ENCODE data around the gene LIPC.

LIPC gene

GRCh38 chr15:58556028-58556361, 124.2 kb downstream of the LIPC start:
- H3K9me3 ChIP-seq (ENCODE audit: insufficient read depth, low read length), result no peaks in the 10 kb centered on the region
- no peak overlapping the region for H3K4me2 ChIP-seq (ENCODE audit: low read depth, low read length, poor library complexity, severe bottlenecking)
- no peaks in the 10 kb centered on the region for H3K9me2 ChIP-seq (replicated peaks; ENCODE audit: insufficient read depth, low read length)
- H3K9ac ChIP-seq (ENCODE audit: low read length), result no peak overlapping the region
- no peaks in the 10 kb centered on the region for H3K79me2 ChIP-seq (ENCODE audit: insufficient read depth, low read length)
- H3K27me3 ChIP-seq (ENCODE audit: low read length), result no peaks in the 10 kb centered on the region
- H2AFZ ChIP-seq (ENCODE audit: low read depth, low read length, severe bottlenecking), result no peak overlapping the region
- H4K20me1 ChIP-seq (ENCODE audit: low read depth, low read length), result no peaks in the 10 kb centered on the region
- H3K36me3 ChIP-seq (ENCODE audit: low read length), result no peaks in the 10 kb centered on the region
- TF ChIP-seq CTCF (IDR thresholded peaks at IDR 0.05; ENCODE audit: insufficient read depth, low read length, poor library complexity, severe bottlenecking) (no peak), EZH2phosphoT487 (conservative IDR thresholded peaks at IDR 0.05; ENCODE audit: low read length) (no peak)
- no peaks in the 10 kb centered on the region for H3F3A ChIP-seq (ENCODE audit: insufficient read depth)
- no peak overlapping the region for H3K27ac ChIP-seq (ENCODE audit: low read depth, low read length)
- no peak overlapping the region for H3K4me3 ChIP-seq (ENCODE audit: insufficient read depth, low read length, poor library complexity, severe bottlenecking)

- TF ChIP-seq EZH2phosphoT487 (conservative IDR thresholded peaks at IDR 0.05; ENCODE audit: low read length) (no peak), CTCF (IDR thresholded peaks at IDR 0.05; ENCODE audit: insufficient read depth, low read length, poor library complexity, severe bottlenecking) (no peak)
These were observed 124.8 kb downstream of the LIPC start for GRCh38 chr15:58556541-58556940.

GRCh38 chr15:58558777-58559176, 127.0 kb downstream of the LIPC start:
- no peak for TF ChIP-seq EZH2phosphoT487 (conservative IDR thresholded peaks at IDR 0.05; ENCODE audit: low read length)
- TF ChIP-seq CTCF (IDR thresholded peaks at IDR 0.05; ENCODE audit: insufficient read depth, low read length, poor library complexity, severe bottlenecking), result no peak
- no peak overlapping the region for H3K4me3 ChIP-seq (ENCODE audit: insufficient read depth, low read length, poor library complexity, severe bottlenecking)
- H4K20me1 ChIP-seq (ENCODE audit: low read depth, low read length), result no peaks in the 10 kb centered on the region

More at GRCh38 chr15:58556541-58556940, 124.8 kb downstream of the LIPC start:
- Histone ChIP-seq H3K4me2 (ENCODE audit: low read depth, low read length, poor library complexity, severe bottlenecking) (no peak overlapping the region), H2AFZ (ENCODE audit: low read depth, low read length, severe bottlenecking) (no peak overlapping the region), H3K27me3 (ENCODE audit: low read length) (no peaks in the 10 kb centered on the region), H3K27ac (ENCODE audit: low read depth, low read length) (no peak overlapping the region), H3F3A (ENCODE audit: insufficient read depth) (no peaks in the 10 kb centered on the region), H3K9ac (ENCODE audit: low read length) (no peak overlapping the region), H3K9me2 (replicated peaks; ENCODE audit: insufficient read depth, low read length) (no peaks in the 10 kb centered on the region), H3K9me3 (ENCODE audit: insufficient read depth, low read length) (no peaks in the 10 kb centered on the region), H3K4me3 (ENCODE audit: insufficient read depth, low read length, poor library complexity, severe bottlenecking) (no peak overlapping the region), H4K20me1 (ENCODE audit: low read depth, low read length) (no peaks in the 10 kb centered on the region), H3K36me3 (ENCODE audit: low read length) (no peaks in the 10 kb centered on the region), H3K79me2 (ENCODE audit: insufficient read depth, low read length) (no peaks in the 10 kb centered on the region)

More at GRCh38 chr15:58558777-58559176, 127.0 kb downstream of the LIPC start:
- H3K9ac ChIP-seq (ENCODE audit: low read length), result no peak overlapping the region
- no peaks in the 10 kb centered on the region for H3K27me3 ChIP-seq (ENCODE audit: low read length)
- no peak overlapping the region for H2AFZ ChIP-seq (ENCODE audit: low read depth, low read length, severe bottlenecking)
- no peaks in the 10 kb centered on the region for H3K9me3 ChIP-seq (ENCODE audit: insufficient read depth, low read length)
- H3K27ac ChIP-seq (ENCODE audit: low read depth, low read length), result no peak overlapping the region
- H3K4me2 ChIP-seq (ENCODE audit: low read depth, low read length, poor library complexity, severe bottlenecking), result no peak overlapping the region
- H3K9me2 ChIP-seq (replicated peaks; ENCODE audit: insufficient read depth, low read length), result no peaks in the 10 kb centered on the region
- no peaks in the 10 kb centered on the region for H3K36me3 ChIP-seq (ENCODE audit: low read length)
- no peaks in the 10 kb centered on the region for H3K79me2 ChIP-seq (ENCODE audit: insufficient read depth, low read length)
- no peaks in the 10 kb centered on the region for H3F3A ChIP-seq (ENCODE audit: insufficient read depth)
